NCI-H2029 treated with DMSO at 0.1 percent for 48 hours (cell line): ENCODE measurements around the gene NOC2L.
"Not testable (repeated sequence)": the region's sequence is repeated elsewhere in the genome, so short reads cannot be mapped to it uniquely, and the experiment has no call there.

Experiments
- DNase-seq: peaks from one replicate; lab custom pipeline; 2025; lab: John Stamatoyannopoulos, UW

The NOC2L gene

GRCh38 chr1:993379-993995, 34.4 kb upstream of the NOC2L start:
- DNase-seq: no peak

GRCh38 chr1:992362-992761, 33.3 kb upstream of the NOC2L start:
- DNase-seq: no peak

GRCh38 chr1:991895-992294, 32.8 kb upstream of the NOC2L start:
- DNase-seq: no peak

DNA sequence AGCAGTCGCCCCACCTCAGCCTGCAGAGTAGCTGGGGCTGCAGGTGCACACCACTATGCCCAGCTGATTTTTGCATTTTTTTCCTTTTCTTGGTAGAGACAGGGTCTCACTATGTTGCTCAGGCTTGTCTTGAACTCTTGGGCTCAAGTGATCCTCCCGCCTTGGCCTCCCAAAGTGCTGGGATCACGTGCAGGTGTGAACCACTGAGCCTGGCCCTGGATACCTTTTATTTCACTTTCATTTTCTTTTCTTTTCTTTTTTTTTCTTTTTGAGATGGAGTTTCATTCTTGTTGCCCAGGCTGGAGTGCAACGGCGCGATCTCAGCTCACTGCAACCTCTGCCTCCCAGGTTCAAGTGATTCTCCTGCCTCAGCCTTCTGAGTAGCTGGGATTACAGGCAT, 32.2 kb upstream of the NOC2L start:
- not testable (repeated sequence) for DNase-seq

DNA sequence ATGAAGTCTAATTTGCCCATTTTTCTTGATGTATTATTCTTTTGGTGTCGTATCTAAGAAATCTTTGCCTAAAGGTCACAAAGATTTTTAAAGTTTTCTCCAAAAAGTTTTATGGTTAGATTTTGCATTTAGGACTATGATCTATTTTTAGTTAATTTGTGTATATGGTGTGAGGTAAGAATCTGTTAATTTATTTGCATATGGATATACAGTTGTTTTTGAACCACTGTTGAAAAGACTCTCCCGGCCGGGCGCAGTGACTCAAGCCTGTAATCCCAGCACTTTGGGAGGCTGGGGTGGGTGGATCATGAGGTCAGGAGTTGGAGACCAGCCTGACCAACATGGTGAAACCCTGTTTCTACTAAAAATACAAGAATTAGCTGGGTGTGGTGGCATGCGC, 29.0 kb upstream of the NOC2L start:
- DNase-seq: not testable (repeated sequence)

DNA sequence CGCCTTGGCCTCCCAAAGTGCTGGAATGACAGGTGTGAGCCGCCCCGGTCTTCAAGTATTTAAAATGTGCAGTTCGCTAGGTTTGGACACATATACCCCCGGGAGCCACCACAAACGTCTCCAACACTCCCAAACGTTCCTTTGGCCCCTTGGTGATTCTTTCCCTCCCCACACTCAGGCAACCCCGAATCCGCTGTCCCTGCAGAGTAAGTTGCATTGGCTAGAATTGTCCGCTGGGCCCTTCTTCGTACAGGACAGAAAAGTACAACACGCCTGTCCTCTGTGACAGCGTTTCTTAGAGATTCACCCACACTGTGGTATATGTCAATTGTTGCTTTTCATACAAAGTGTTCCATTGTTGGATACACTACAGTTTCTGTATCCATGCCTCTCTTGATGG, 26.1 kb upstream of the NOC2L start:
- no peak for DNase-seq

DNA sequence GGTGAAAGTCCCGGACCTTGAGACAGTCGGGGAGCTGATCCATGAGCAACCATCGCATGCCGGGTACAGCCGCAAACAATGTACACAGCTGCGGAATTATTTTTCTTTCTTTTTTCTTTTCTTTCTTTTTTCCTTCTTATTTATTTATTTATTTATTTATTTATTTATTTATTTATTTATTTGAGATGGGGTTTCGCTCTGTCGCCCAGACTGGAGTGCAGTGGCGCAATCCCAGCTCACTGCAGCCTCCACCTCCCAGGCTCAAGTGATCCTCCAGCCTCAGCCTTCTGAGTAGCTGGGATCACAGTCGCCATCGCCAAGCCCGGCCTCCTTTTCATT, 25.4 kb upstream of the NOC2L start:
- DNase-seq: no peak

DNA sequence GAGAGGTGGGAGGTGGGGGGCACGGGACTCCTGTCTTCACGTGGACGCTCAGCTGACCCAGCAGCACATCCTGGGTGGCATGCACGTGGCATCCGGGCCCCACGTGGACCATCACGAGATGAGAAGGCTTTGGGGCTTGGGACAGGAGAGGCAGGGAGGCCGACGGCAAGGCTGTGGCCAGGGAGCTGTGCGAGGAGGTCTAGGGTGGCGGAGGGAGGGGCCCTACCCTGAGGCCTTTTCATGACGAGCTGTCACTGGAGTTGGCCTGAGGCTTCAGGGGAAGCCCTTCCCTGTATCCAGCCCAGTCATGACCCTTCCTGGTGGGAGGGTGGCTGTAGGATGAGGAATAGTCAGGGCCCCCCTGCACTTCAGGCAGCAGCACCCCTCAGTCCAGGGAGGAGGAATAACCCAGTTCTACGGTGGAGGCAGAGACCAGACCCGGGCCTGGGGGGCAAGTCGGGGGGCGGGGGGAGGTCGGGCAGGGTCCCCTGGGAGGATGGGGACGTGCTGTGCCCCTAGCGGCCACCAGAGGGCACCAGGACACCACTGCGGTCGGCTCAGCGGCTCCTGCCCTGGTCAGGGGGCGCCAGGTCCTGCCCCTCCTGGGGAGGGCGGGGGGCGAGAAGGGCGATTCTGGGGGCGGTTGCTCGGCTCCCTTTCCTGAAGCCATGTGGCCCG, 24.9 kb upstream of the NOC2L start:
- no peak for DNase-seq

GRCh38 chr1:982765-983436, 23.8 kb upstream of the NOC2L start:
- DNase-seq: no peak

DNA sequence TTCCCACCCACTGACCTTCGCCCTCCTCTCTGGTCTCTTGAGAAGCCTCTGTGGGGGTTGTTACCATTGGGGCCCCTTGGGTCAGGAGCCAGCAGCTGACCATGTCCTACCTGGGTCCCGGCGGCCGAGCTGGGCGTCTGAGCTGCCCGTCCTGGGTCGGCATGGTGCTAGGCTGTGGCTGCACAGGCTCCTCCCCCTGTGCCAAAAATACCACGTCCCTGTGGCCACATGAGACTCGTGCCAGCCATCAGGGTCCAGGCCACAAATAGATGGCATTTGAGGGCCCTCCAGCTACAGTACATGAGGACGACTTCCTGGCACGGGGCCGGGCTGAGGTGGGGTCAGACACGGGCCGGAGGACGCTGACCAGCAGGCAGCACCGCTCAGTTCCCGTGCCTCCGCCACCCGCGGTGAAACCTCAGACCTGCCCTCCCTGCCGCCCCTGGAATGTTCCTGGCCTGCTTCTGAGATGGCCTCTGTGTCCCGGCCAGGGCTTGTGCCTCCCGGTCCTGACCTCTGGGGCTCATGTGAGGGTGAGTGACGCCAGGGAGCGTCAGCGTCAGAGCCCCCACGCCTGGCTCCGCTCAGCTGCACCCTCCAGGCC, 23.0 kb upstream of the NOC2L start, which contains the start of gene PERM1:
TSS of gene PERM1 (minus strand) at position 139 of the 604 bp plus-strand sequence. CDS start 1,064 bp downstream, outside the sequence.
- DNase-seq: no peak

- DNase-seq: no peak
Observed at GRCh38 chr1:981491-981954, 22.5 kb upstream of the NOC2L start.

DNA sequence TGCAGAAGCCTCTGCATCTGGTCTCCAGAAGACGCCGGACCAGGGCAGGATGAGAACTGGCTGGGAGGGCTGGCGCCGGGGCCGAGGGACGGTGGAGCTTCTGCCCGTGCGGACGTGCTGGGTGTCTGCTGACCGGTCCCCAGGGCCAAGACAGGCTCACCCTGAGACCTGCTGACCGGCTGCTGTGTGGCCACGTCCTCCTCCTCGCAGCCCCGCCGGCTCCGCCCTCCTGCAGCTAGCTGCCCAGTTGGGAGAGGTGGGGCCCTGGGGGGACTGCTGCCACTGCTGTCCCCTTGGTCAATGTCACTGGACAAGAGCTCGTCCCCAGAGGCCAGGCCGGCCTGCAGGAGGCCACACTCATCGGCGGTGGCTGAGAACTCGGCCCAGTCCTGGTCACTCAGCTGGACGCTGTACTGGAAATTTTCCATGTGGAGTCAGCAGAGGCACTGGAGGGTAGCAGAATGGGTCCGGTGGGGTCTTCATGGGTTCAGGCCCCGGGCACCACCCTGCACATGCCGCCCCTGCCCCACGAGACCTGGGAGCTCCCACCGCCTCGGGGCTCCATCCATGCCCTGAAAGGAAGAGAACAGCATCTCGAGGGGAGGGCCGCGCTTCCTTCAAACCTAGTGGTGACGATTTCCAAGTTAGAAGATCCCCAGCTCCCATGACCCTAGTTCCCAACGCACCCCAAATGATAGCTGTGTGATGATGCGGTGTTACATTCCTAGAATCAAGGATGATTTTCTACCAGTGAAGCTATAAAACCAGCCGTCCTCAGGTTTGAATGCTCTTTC, 21.7 kb upstream of the NOC2L start:
- no peak for DNase-seq

GRCh38 chr1:980137-980571, 21.1 kb upstream of the NOC2L start:
- no peak for DNase-seq

DNA sequence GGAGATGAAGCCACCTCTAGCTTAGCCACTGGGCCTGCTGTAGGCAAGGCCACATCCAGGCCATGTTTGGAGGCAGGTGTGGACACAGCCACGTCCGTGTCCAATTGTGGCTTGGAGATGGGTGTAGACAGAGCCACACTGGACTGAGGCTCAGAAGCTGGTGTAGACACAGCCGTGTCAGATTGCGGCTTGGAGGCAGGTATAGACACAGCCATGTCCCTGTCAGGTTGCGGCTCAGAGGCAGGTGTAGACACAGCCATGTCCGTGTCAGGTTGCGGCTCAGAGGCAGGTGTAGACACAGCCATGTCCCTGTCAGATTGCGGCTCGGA, 20.7 kb upstream of the NOC2L start:
- no peak for DNase-seq

DNA sequence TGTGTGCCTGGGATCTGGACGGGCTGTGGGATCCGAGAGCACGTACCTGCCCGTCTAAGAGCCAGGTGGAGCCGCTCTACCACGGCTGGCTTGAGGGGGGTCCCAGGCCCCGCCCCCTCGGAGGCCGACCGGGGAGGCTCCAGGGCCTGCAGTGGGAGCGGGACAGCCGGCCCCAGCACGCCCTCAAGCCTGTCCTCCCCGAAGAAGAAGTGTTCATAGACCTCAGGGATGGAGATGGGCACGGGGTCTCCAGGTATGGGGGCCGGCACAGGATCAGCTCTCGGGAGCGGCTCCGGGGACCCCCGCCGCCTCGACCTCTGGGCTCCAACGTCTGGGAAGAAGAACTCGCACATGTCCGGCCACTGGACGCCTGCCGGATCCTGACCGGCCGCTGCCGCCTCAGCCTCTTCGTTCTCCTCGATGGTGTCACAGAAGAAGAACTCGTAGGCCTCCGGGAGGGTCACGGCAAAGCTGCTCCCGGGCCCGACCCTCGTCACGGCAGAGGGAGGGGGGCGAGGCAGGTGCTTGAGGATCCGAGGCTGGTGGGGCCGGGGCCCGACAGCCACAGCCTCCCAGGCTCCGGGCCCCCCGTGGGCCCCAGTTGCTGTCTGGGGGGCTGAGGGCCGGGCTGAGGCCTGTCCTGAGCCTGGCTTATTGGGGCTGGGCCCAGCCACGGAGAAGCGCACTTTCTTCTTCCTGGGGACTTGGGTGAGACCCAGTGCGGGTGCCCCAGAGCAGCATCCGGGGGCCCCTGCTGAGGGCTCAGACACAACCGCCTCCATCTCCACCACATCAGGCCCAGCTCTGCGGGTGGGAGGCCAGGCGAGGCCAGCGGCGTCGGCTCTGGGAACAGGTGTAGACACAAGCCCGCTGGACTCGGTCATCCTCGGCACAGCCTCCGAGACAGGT, 20.0 kb upstream of the NOC2L start:
- no peak for DNase-seq

DNA sequence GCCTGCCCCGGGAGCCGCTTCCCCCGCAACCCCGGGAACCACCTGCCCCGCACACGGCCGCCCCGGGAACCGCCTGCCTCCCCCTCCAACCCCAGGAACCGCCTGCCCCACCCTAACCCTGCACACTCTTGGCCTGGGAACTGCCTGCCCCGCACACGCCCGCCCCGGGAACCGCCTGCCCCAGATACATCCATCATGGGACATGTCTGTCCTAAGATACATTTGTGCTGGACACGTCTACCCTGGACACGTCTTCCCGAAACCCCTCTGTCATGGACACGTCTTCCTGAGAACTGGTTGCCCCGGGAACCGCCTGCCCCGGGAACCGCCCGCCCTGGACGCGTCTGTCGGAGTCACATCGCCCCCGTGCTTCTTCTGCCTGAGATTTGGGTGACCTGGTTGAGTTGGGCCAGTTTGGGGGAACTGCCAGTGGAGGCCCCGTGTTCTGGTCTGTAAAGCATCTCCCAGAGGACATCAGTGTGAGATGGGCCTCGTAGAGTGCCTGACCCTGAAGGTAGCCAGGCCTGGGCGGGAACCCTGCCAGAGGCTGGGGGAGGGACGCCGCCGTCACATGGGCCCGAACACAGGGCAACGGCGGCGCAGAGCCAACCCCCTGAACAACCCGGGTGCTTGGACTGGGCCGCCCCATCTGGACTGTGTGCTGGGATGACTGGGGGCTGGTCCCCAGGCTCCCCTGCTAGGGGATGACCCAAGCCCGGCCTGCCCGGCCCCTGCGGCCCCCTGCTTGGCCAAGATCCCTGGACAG, 19.2 kb upstream of the NOC2L start:
- no peak for DNase-seq

GRCh38 chr1:976791-977190, 17.7 kb upstream of the NOC2L start:
- not testable (repeated sequence) for DNase-seq

DNA sequence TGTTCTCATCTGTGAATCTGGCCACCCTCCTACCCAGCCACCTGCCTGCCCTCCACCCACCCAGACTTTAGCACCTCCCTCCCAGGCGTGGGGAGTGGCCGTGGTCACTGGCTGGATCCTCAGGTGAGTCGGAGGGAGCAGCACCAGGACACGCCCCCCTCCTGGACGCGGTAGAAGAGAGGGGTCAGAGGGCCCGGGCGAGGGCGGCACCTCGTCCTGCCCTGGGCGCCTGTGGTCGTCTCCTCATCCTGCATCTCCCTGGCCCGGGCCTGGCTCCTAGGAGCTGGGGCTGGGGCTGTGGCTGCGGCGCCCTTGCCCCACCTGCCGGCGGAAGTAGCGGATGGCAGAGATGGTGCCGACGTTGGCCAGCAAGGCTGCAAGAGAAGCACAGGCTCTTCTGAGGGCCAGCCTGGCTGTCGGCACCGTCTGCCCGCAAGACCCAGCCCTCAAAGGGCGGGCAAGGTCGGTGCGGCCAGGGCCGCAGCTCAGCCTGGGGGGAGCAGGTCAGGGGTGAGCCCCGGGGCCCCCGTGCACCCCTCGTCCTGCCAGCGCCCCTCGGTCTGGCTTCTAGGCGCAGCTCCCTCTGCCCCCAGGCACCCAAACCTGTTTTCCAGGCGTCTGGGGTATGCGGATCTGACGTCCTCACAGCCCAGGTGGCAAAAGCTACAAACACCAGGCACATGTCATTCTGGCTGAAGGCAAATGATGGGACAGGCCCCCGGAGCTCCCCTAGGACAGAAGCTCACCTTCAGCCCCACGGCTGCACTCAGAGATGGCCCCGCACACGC, 17.0 kb upstream of the NOC2L start:
- DNase-seq: no peak

DNA sequence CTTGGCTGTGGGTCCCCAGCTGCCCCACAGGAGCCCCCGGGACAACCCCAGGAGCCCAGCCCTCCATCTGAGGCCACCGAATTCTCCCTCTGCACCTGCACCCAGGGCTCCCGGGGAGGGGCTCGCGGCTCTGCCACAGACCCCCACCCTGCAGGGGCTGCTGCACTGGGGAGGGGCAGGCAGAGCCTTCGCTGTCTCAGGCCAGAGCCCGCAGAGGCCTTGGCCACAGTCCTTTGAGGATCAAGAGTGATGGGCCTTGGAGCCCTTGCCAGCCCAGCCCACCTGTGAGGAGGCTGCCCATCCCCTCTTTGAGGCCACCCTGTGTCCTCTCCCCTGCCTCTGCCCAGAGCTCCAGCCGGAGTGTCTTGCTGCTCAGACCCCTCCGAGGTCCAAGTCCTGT, 16.3 kb upstream of the NOC2L start:
- no peak for DNase-seq
